Keratinocyte (primary cell): ENCODE data around the gene POPDC2.

Source experiments
- EZH2 ChIP-seq: IDR thresholded peaks from one replicate; pipeline ENCODE4 v1.6.1; 2012; ENCODE audit warnings: inconsistent platforms, mild to moderate bottlenecking, low read length, moderate library complexity
- TF ChIP-seq, protein P1 (sequence below), 3 experiments: IDR thresholded peaks in 1 of 3; conservative IDR thresholded peaks in 1 of 3; optimal IDR thresholded peaks in 1 of 3; 2 replicates in 2 of 3; 3 replicates in 1 of 3; pipeline versions ENCODE3 to v1.5.1; 2011; ENCODE audit warnings: low read length in 3 of 3, mild to moderate bottlenecking in 3 of 3, moderate library complexity in 2 of 3, control low read depth in 1 of 3, inconsistent platforms in 1 of 3; ENCODE audit not compliant: insufficient read depth in 2 of 3; ENCODE audit errors: extremely low read depth in 1 of 3

DNA sequence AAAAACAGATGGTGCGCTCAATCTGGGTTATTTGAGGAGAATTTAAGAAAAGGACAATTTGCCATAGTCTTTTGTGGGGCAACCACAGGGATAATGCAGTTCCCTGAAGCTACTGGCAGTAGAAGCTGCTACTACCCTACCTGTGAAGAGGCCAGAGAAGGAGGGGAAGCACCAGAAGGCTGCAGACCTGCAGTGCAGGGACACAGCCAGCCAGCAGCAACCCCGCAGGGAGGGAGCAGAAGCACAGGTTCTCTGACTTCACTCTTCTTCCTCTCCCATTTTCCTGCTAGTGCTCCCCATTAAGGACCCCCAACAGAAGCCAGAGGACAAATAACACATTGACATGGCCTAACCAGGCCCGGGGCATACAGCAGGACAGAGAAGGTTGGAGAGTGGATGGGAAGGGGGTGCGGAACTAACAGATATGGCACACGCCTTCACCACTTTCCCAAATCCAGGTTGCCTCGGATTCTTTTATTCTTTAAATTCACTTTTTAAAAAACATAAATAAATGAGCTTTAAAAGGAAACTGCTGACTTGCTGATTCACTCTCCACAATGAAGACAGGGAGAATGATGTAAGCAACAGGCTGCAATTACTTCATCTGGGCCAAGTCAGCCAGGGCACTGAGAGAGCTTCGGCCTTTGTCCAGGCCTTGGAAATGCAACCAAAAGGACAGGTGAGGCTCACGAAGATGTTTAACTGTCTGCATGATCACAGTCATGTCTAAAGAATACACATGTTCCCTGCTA lies 30.1 kb downstream of the POPDC2 start:
- TF ChIP-seq, protein P1, sequence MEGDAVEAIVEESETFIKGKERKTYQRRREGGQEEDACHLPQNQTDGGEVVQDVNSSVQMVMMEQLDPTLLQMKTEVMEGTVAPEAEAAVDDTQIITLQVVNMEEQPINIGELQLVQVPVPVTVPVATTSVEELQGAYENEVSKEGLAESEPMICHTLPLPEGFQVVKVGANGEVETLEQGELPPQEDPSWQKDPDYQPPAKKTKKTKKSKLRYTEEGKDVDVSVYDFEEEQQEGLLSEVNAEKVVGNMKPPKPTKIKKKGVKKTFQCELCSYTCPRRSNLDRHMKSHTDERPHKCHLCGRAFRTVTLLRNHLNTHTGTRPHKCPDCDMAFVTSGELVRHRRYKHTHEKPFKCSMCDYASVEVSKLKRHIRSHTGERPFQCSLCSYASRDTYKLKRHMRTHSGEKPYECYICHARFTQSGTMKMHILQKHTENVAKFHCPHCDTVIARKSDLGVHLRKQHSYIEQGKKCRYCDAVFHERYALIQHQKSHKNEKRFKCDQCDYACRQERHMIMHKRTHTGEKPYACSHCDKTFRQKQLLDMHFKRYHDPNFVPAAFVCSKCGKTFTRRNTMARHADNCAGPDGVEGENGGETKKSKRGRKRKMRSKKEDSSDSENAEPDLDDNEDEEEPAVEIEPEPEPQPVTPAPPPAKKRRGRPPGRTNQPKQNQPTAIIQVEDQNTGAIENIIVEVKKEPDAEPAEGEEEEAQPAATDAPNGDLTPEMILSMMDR (optimal IDR thresholded peaks at IDR 0.05 in 1 of 3, IDR thresholded peaks at IDR 0.05 in 1 of 3, conservative IDR thresholded peaks at IDR 0.05 in 1 of 3; ENCODE audit: extremely low read depth in 1 of 3, insufficient read depth in 2 of 3, low read length in 3 of 3), result no peak
- no peak for TF ChIP-seq EZH2
